SK-N-SH (cell line): ENCODE data around the gene PHACTR4. TPM values are rescaled to one million over a fixed set of nuclear protein-coding genes. Genes with fewer than 3 reads are reported as not detected.

ENCODE experiments used
- CTCF ChIA-PET: fragments of 300-600, 350-600 bp; formaldehyde crosslinking; extraction: SDS; loops from one replicate; lab custom pipeline; 2021; lab: Yijun Ruan, JAX
- POLR2A ChIA-PET: fragments of 350-600 bp; sonication (Branson Sonifier 250); formaldehyde crosslinking; extraction: SDS; loops from one replicate; lab custom pipeline; 2020; ENCODE audit warnings: antibody characterized with exemption, inconsistent platforms; lab: Yijun Ruan, JAX
- DNase-seq: peaks from one replicate; pipeline ENCODE4 v3.0.0; 2012
- H2AFZ ChIP-seq: fragments of 200-600 bp; sonication (generic); 2 replicates; pipeline ENCODE4 v1.8.1; 2016; ENCODE audit warnings: antibody characterized with exemption, mild to moderate bottlenecking, low read depth
- H3F3A ChIP-seq: fragments of 200-600 bp; sonication (generic); replicated peaks from 2 replicates; pipeline ENCODE3; 2016; ENCODE audit warnings: antibody characterized with exemption, mild to moderate bottlenecking; ENCODE audit not compliant: insufficient read depth
- H3K27ac ChIP-seq, 2 experiments: fragments of 200-500 bp in 1 of 2; fragments of 200-600 bp in 1 of 2; sonication (Bioruptor generic) in 1 of 2; sonication (generic), shearing (Covaris generic) in 1 of 2; 2 replicates each; pipeline versions ENCODE4 v1.5.1 to v1.6.1; 2014 to 2016; ENCODE audit warnings: low read depth in 2 of 2, inconsistent platforms in 1 of 2, low read length in 1 of 2, mild to moderate bottlenecking in 1 of 2, mixed read lengths in 1 of 2
- H3K27me3 ChIP-seq: fragments of 200-600 bp; sonication (generic), shearing (Covaris generic); 2 replicates; pipeline ENCODE4 v1.6.1; 2016; ENCODE audit warnings: mixed run types; ENCODE audit not compliant: insufficient read depth
- H3K36me3 ChIP-seq, 2 experiments: fragments of 200-500 bp in 1 of 2; fragments of 200-600 bp in 1 of 2; sonication (Bioruptor generic) in 1 of 2; sonication (generic) in 1 of 2; replicated peaks in 1 of 2; 2 replicates each; pipeline versions ENCODE3 to v1.5.1; 2014 to 2016; ENCODE audit warnings: low read length in 1 of 2, mild to moderate bottlenecking in 1 of 2; ENCODE audit not compliant: insufficient read depth in 2 of 2, control insufficient read depth in 1 of 2
- H3K4me1 ChIP-seq, 2 experiments: fragments of 200-500 bp in 1 of 2; fragments of 200-600 bp in 1 of 2; sonication (Bioruptor generic) in 1 of 2; sonication (generic), shearing (Covaris generic) in 1 of 2; 2 replicates each; pipeline versions ENCODE4 v1.5.1 to v1.6.1; 2014 to 2016; ENCODE audit warnings: low read depth in 1 of 2, low read length in 1 of 2, mixed run types in 1 of 2; ENCODE audit not compliant: insufficient read depth in 2 of 2, control insufficient read depth in 1 of 2
- H3K4me2 ChIP-seq: fragments of 200-600 bp; sonication (generic), shearing (Covaris generic); 2 replicates; pipeline ENCODE4 v1.6.1; 2017; ENCODE audit warnings: mixed run types
- H3K4me3 ChIP-seq, 2 experiments: fragments of 200-500 bp in 1 of 2; fragments of 200-600 bp in 1 of 2; sonication (Bioruptor generic) in 1 of 2; sonication (generic), shearing (Covaris generic) in 1 of 2; 2 replicates each; pipeline versions ENCODE4 v1.5.1 to v1.8.1; 2014 to 2016; ENCODE audit warnings: low read depth in 2 of 2, inconsistent platforms in 1 of 2, low read length in 1 of 2, mild to moderate bottlenecking in 1 of 2, mixed read lengths in 1 of 2, moderate library complexity in 1 of 2
- H3K79me2 ChIP-seq: fragments of 200-600 bp; sonication (generic); 2 replicates; pipeline ENCODE4 v1.8.1; 2017; ENCODE audit warnings: mild to moderate bottlenecking; ENCODE audit not compliant: insufficient read depth
- H3K9ac ChIP-seq: fragments of 200-600 bp; sonication (generic); 2 replicates; pipeline ENCODE4 v1.6.1; 2017; ENCODE audit warnings: mixed run types
- H3K9me2 ChIP-seq: fragments of 200-600 bp; sonication (generic); 2 replicates; pipeline ENCODE4 v1.6.1; 2017; ENCODE audit warnings: mixed run types
- H3K9me3 ChIP-seq: fragments of 200-600 bp; sonication (generic); 2 replicates; pipeline ENCODE4 v1.6.1; 2017; ENCODE audit warnings: mixed run types, mild to moderate bottlenecking, moderate library complexity
- H4K20me1 ChIP-seq: fragments of 200-600 bp; sonication (generic); 2 replicates; pipeline ENCODE4 v1.6.1; 2017; ENCODE audit warnings: mild to moderate bottlenecking, mixed run types; ENCODE audit not compliant: insufficient read depth
- ELF1 ChIP-seq: IDR thresholded peaks from 2 replicates; pipeline ENCODE4 v1.4.0; 2012
- EP300 ChIP-seq, 2 experiments: IDR thresholded peaks; 2 replicates each; pipeline versions ENCODE4 v1.4.0 to v1.6.1; 2012; ENCODE audit warnings: borderline replicate concordance in 1 of 2, low read depth in 1 of 2, low read length in 1 of 2
- FOSL2 ChIP-seq: IDR thresholded peaks from 2 replicates; pipeline ENCODE4 v1.4.0; 2012; ENCODE audit warnings: low read depth, mild to moderate bottlenecking, moderate library complexity, borderline replicate concordance
- FOXM1 ChIP-seq: IDR thresholded peaks from 2 replicates; pipeline ENCODE4 v1.4.0; 2012; ENCODE audit warnings: low read depth, mild to moderate bottlenecking
- GABPA ChIP-seq: IDR thresholded peaks from 2 replicates; pipeline ENCODE4 v1.4.0; 2012; ENCODE audit warnings: low read depth, mild to moderate bottlenecking
- GATA2 ChIP-seq: sonication (generic); formaldehyde crosslinking; IDR thresholded peaks from 2 replicates; pipeline ENCODE4 v1.5.0; 2020; ENCODE audit warnings: mild to moderate bottlenecking, missing genetic modification reagents
- JUND ChIP-seq: IDR thresholded peaks from 2 replicates; pipeline ENCODE4 v1.4.0; 2012
- MEF2A ChIP-seq: IDR thresholded peaks from 2 replicates; pipeline ENCODE4 v1.4.0; 2012; ENCODE audit warnings: low read depth, borderline replicate concordance
- NFIC ChIP-seq: IDR thresholded peaks from 2 replicates; pipeline ENCODE4 v1.4.0; 2012; ENCODE audit warnings: borderline replicate concordance
- NRF1 ChIP-seq: IDR thresholded peaks from 2 replicates; pipeline ENCODE4 v1.6.1; 2012; ENCODE audit warnings: low read depth, mild to moderate bottlenecking, low read length
- POLR2AphosphoS5 ChIP-seq: IDR thresholded peaks from 2 replicates; pipeline ENCODE4 v1.6.1; 2012; ENCODE audit warnings: low read depth, low read length
- RAD21 ChIP-seq: IDR thresholded peaks from 2 replicates; pipeline ENCODE4 v1.6.1; 2012; ENCODE audit warnings: mild to moderate bottlenecking, low read length
- RCOR1 ChIP-seq: fragments of 150-350 bp; IDR thresholded peaks from 2 replicates; pipeline ENCODE4 v1.6.1; 2017; ENCODE audit warnings: antibody characterized with exemption, low read length
- RFX5 ChIP-seq: IDR thresholded peaks from 2 replicates; pipeline ENCODE4 v1.6.1; 2012; ENCODE audit warnings: mild to moderate bottlenecking, improper control_type of control experiment, low read length
- SMC3 ChIP-seq: IDR thresholded peaks from 2 replicates; pipeline ENCODE4 v1.6.1; 2012; ENCODE audit warnings: low read depth, low read length, improper control_type of control experiment
- TAF1 ChIP-seq: IDR thresholded peaks from 2 replicates; pipeline ENCODE4 v1.6.1; 2012; ENCODE audit warnings: low read depth, mild to moderate bottlenecking, low read length, moderate library complexity, borderline replicate concordance
- TCF12 ChIP-seq: IDR thresholded peaks from 2 replicates; pipeline ENCODE4 v1.4.0; 2012
- YY1 ChIP-seq: IDR thresholded peaks from 2 replicates; pipeline ENCODE4 v1.4.0; 2012; ENCODE audit warnings: low read depth, mild to moderate bottlenecking
- WGBS: methylation state at CpG from one replicate; pipeline ENCODE4 v1.1.6; 2017; ENCODE audit warnings: low lambda C conversion rate; 5-methylcytosine and 5-hydroxymethylcytosine counted together
- polyA plus RNA-seq, 3 experiments: library from polyadenylated mRNA; depleted of rRNA; stranded (reverse); fragments of >200 nt; gene quantifications; 2 replicates each; pipeline ENCODE4 v1.2.3, GENCODE V29; 2012
- TF ChIP-seq, protein P1 (sequence below): fragments of 200-600 bp; sonication (generic); IDR thresholded peaks from 2 replicates; pipeline ENCODE4 v1.6.1; 2017; ENCODE audit warnings: antibody characterized with exemption, mild to moderate bottlenecking, moderate library complexity
- TF ChIP-seq, protein P2 (sequence below): IDR thresholded peaks from 2 replicates; pipeline ENCODE4 v1.6.1; 2012; ENCODE audit warnings: mild to moderate bottlenecking, low read depth, low read length, moderate library complexity
- TF ChIP-seq, protein P3 (sequence below): IDR thresholded peaks from 2 replicates; pipeline ENCODE4; 2012
- TF ChIP-seq, protein P4 (sequence below): IDR thresholded peaks from 2 replicates; pipeline ENCODE4 v1.4.0; 2012; ENCODE audit warnings: low read depth, borderline replicate concordance
- TF ChIP-seq, protein P5 (sequence below): IDR thresholded peaks from 2 replicates; pipeline ENCODE4 v1.4.0; 2012; ENCODE audit warnings: low read depth
- TF ChIP-seq, protein P6 (sequence below): fragments of 150-350 bp; IDR thresholded peaks from 2 replicates; pipeline ENCODE4 v1.6.1; 2016; ENCODE audit warnings: mild to moderate bottlenecking, low read depth, low read length

The PHACTR4 gene
- polyA plus RNA-seq, 1 of the 3 experiments (the other 2 are of a cell fraction) = 9.8 TPM

DNA sequence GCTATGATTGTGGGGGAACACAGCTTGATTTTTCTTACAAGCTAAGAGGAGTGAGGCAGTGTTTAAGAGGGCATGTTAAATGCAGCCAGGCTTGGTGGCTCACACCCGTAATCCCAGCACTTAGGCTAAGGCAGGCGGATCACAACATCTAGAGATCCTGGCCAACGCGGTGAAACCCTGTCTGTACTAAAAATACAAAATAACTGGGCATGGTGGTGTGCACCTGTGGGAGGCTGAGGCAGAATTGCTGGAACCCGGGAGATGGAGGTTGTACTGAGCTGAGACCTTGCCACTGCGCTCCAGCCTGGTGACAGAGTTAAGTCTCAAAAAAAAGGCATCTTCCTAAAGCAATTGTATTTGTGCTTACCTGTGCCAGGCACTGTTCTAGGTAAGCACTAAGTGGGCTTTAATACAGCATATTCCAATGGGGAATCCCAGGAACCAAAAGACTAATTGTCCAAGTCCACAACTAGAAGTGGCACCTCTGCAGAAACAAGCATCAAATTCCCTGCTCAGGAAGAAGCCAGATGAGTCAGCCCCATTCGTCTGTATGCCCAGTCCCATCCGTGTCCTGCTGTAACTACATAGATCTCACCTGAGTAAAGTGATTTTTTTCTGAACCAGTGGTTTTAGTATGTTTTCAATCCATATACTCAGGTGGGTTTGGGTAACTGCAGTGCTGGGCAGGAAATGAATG lies 140.9 kb downstream of the PHACTR4 start:
- Histone ChIP-seq H3K4me1 (peaks cover 18 to 20% of the 10 kb centered on the region in 2 experiments; a peak in 3 of 4 replicates), H3K36me3 (peaks cover 44 to 78% of the 10 kb centered on the region in 2 experiments), H3K4me2 (peak overlapping the region; percentile 88), H3F3A (peaks cover 94% of the 10 kb centered on the region), H3K27me3 (no peaks in the 10 kb centered on the region), H3K9me2 (no peaks in the 10 kb centered on the region), H3K27ac (peak overlapping the region; percentile 75 to 90), H4K20me1 (peaks cover 87% of the 10 kb centered on the region), H3K9me3 (no peaks in the 10 kb centered on the region), H2AFZ (no peak overlapping the region), H3K79me2 (peaks cover 41% of the 10 kb centered on the region), H3K4me3 (peak overlapping the region; percentile 26 to 70; a peak in 2 of 4 replicates), H3K9ac (peak overlapping the region; percentile 99; the same call in 1 of the 2 replicates)
- ChIA-PET CTCF (interaction anchor here (0.6 to 0.9 kb wide), 4 partner anchors 8 to 97 kb away, joined by 3 read pairs; no protein-coding TSS in a partner anchor), POLR2A (interaction anchor here (1.2 to 2.6 kb wide), 3 partner anchors 71 to 98 kb away, joined by 3 to 14 read pairs (median 3); no protein-coding TSS in a partner anchor)
- DNase-seq = no peak
- WGBS = 64% methylated on average over 8 of the region's 8 CpGs
- TF ChIP-seq NFIC (no peak), RFX5 (no peak), JUND (peak; percentile 21), EP300 (IDR thresholded peaks at IDR 0.05; ENCODE audit: borderline replicate concordance in 1 of 2, low read depth in 1 of 2, low read length in 1 of 2) (no peak), YY1 (no peak), SMC3 (no peak), FOSL2 (peak; percentile 47), RCOR1 (no peak), GATA2 (CRISPR knock-in tag) (no peak), FOXM1 (no peak), MEF2A (no peak), RAD21 (no peak), GABPA (no peak), ELF1 (no peak), POLR2AphosphoS5 (peak; percentile 28), TAF1 (no peak), NRF1 (no peak), TCF12 (no peak)
- TF ChIP-seq, protein P1, sequence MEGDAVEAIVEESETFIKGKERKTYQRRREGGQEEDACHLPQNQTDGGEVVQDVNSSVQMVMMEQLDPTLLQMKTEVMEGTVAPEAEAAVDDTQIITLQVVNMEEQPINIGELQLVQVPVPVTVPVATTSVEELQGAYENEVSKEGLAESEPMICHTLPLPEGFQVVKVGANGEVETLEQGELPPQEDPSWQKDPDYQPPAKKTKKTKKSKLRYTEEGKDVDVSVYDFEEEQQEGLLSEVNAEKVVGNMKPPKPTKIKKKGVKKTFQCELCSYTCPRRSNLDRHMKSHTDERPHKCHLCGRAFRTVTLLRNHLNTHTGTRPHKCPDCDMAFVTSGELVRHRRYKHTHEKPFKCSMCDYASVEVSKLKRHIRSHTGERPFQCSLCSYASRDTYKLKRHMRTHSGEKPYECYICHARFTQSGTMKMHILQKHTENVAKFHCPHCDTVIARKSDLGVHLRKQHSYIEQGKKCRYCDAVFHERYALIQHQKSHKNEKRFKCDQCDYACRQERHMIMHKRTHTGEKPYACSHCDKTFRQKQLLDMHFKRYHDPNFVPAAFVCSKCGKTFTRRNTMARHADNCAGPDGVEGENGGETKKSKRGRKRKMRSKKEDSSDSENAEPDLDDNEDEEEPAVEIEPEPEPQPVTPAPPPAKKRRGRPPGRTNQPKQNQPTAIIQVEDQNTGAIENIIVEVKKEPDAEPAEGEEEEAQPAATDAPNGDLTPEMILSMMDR = no peak
- TF ChIP-seq, protein P2, sequence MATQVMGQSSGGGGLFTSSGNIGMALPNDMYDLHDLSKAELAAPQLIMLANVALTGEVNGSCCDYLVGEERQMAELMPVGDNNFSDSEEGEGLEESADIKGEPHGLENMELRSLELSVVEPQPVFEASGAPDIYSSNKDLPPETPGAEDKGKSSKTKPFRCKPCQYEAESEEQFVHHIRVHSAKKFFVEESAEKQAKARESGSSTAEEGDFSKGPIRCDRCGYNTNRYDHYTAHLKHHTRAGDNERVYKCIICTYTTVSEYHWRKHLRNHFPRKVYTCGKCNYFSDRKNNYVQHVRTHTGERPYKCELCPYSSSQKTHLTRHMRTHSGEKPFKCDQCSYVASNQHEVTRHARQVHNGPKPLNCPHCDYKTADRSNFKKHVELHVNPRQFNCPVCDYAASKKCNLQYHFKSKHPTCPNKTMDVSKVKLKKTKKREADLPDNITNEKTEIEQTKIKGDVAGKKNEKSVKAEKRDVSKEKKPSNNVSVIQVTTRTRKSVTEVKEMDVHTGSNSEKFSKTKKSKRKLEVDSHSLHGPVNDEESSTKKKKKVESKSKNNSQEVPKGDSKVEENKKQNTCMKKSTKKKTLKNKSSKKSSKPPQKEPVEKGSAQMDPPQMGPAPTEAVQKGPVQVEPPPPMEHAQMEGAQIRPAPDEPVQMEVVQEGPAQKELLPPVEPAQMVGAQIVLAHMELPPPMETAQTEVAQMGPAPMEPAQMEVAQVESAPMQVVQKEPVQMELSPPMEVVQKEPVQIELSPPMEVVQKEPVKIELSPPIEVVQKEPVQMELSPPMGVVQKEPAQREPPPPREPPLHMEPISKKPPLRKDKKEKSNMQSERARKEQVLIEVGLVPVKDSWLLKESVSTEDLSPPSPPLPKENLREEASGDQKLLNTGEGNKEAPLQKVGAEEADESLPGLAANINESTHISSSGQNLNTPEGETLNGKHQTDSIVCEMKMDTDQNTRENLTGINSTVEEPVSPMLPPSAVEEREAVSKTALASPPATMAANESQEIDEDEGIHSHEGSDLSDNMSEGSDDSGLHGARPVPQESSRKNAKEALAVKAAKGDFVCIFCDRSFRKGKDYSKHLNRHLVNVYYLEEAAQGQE = no peak
- TF ChIP-seq, protein P3, sequence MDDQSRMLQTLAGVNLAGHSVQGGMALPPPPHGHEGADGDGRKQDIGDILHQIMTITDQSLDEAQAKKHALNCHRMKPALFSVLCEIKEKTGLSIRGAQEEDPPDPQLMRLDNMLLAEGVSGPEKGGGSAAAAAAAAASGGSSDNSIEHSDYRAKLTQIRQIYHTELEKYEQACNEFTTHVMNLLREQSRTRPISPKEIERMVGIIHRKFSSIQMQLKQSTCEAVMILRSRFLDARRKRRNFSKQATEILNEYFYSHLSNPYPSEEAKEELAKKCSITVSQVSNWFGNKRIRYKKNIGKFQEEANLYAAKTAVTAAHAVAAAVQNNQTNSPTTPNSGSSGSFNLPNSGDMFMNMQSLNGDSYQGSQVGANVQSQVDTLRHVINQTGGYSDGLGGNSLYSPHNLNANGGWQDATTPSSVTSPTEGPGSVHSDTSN = peak; percentile 7
- TF ChIP-seq, protein P4, sequence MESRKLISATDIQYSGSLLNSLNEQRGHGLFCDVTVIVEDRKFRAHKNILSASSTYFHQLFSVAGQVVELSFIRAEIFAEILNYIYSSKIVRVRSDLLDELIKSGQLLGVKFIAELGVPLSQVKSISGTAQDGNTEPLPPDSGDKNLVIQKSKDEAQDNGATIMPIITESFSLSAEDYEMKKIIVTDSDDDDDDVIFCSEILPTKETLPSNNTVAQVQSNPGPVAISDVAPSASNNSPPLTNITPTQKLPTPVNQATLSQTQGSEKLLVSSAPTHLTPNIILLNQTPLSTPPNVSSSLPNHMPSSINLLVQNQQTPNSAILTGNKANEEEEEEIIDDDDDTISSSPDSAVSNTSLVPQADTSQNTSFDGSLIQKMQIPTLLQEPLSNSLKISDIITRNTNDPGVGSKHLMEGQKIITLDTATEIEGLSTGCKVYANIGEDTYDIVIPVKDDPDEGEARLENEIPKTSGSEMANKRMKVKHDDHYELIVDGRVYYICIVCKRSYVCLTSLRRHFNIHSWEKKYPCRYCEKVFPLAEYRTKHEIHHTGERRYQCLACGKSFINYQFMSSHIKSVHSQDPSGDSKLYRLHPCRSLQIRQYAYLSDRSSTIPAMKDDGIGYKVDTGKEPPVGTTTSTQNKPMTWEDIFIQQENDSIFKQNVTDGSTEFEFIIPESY = peak; percentile 26; the same call in 1 of the 2 replicates
- TF ChIP-seq, protein P5, sequence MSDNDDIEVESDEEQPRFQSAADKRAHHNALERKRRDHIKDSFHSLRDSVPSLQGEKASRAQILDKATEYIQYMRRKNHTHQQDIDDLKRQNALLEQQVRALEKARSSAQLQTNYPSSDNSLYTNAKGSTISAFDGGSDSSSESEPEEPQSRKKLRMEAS = no peak
- TF ChIP-seq, protein P6, sequence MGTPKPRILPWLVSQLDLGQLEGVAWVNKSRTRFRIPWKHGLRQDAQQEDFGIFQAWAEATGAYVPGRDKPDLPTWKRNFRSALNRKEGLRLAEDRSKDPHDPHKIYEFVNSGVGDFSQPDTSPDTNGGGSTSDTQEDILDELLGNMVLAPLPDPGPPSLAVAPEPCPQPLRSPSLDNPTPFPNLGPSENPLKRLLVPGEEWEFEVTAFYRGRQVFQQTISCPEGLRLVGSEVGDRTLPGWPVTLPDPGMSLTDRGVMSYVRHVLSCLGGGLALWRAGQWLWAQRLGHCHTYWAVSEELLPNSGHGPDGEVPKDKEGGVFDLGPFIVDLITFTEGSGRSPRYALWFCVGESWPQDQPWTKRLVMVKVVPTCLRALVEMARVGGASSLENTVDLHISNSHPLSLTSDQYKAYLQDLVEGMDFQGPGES = no peak
